ENCODE measurements around the gene WEE1. TPM values are rescaled to one million over a fixed set of nuclear protein-coding genes. Genes with fewer than 3 reads are reported as not detected.
A peak's percentile ranks its signal among the peaks of the same experiment; 100 is the strongest.
"Not testable (repeated sequence)": the region's sequence is repeated elsewhere in the genome, so short reads cannot be mapped to it uniquely, and the experiment has no call there.

WEE1 gene
- 11.6 TPM for total RNA-seq

GRCh38 chr11:9573052-9573774, at the start of gene WEE1:
TSS of gene WEE1 (plus strand) at chr11:9573670. CDS start at chr11:9573934, 264 bp downstream.
- DNase-seq (ENCODE audit: low spot score): peak; percentile 100
- ATAC-seq: peak; percentile 84

- ATAC-seq: no peak
Measured at GRCh38 chr11:9524001-9524400, 49.5 kb upstream of the WEE1 start.

GRCh38 chr11:9525116-9525515, 48.4 kb upstream of the WEE1 start:
- DNase-seq (ENCODE audit: low spot score) (no peak), ATAC-seq (no peak)

More at GRCh38 chr11:9524001-9524400, 49.5 kb upstream of the WEE1 start:
- no peak for DNase-seq (ENCODE audit: low spot score)

GRCh38 chr11:9527481-9528135, 45.9 kb upstream of the WEE1 start:
- DNase-seq (ENCODE audit: low spot score) (no peak), ATAC-seq (no peak)

GRCh38 chr11:9528136-9528501, 45.4 kb upstream of the WEE1 start:
- no peak for DNase-seq (ENCODE audit: low spot score)
- no peak for ATAC-seq

- no peak for DNase-seq (ENCODE audit: low spot score)
- peak; percentile 59 for ATAC-seq
Measured at GRCh38 chr11:9528573-9529333, 44.7 kb upstream of the WEE1 start.

GRCh38 chr11:9529334-9529650, 44.2 kb upstream of the WEE1 start:
- ATAC-seq (peak; percentile 65), DNase-seq (ENCODE audit: low spot score) (no peak)

GRCh38 chr11:9530020-9530621, 43.3 kb upstream of the WEE1 start:
- DNase-seq (ENCODE audit: low spot score) (no peak), ATAC-seq (no peak)

GRCh38 chr11:9530901-9531625, 42.4 kb upstream of the WEE1 start:
- DNase-seq (ENCODE audit: low spot score) (no peak), ATAC-seq (no peak)

GRCh38 chr11:9533058-9533457, 40.4 kb upstream of the WEE1 start:
- ATAC-seq (no peak), DNase-seq (ENCODE audit: low spot score) (no peak)

GRCh38 chr11:9533736-9534473, 39.6 kb upstream of the WEE1 start:
- no peak for ATAC-seq
- no peak for DNase-seq (ENCODE audit: low spot score)

GRCh38 chr11:9535189-9535781, 38.2 kb upstream of the WEE1 start:
- peak; percentile 98 for ATAC-seq
- DNase-seq (ENCODE audit: low spot score): peak; percentile 76

GRCh38 chr11:9538548-9538947, 34.9 kb upstream of the WEE1 start:
- DNase-seq (ENCODE audit: low spot score): no peak
- no peak for ATAC-seq

- ATAC-seq; DNase-seq (ENCODE audit: low spot score): not testable (repeated sequence)
Measured at GRCh38 chr11:9549216-9549615, 24.3 kb upstream of the WEE1 start.

- ATAC-seq: no peak
- DNase-seq (ENCODE audit: low spot score): no peak
Measured at GRCh38 chr11:9550191-9550628, 23.3 kb upstream of the WEE1 start.

- ATAC-seq: no peak
- no peak for DNase-seq (ENCODE audit: low spot score)
Measured at GRCh38 chr11:9561279-9561982, 12.0 kb upstream of the WEE1 start.

- DNase-seq (ENCODE audit: low spot score) (no peak), ATAC-seq (no peak)
Measured at GRCh38 chr11:9562716-9563115, 10.8 kb upstream of the WEE1 start.

- DNase-seq (ENCODE audit: low spot score) (no peak), ATAC-seq (peak; percentile 34)
Measured at GRCh38 chr11:9563196-9563730, 10.2 kb upstream of the WEE1 start.
